ENCODE results near the gene LTF.
"Not testable (repeated sequence)": the region's sequence is repeated elsewhere in the genome, so short reads cannot be mapped to it uniquely, and the experiment has no call there.

The LTF gene

DNA sequence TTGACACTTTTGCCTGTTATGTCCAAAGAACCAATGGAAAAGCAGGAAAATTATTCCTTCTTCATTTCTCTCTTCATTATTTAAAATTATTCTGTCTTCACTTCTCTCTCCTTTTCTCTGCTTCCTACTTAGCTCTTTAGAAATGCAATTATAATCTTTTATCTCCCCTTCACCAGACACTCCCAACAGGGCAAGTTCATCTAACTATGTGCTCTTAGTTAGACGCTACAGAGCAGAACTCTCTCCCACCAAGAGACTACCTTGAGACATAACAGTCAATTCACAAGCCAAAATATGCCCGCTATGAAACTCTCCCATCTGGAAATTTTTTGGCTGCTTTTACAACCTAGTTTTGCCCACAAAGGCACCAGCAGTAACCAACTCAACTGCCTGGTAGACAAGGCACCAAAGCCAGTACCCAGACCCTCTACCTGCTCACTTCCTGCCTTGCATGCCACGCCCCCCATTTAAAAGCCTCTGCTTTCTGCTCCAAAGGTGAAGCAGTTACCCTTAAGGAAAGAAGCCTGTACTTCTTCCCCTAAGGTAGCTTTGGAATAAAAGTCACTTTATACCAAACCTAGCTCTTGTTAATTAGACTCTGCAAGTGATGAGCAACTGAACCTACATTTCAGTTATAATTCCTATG is 29.5 kb downstream of the LTF start:
- DNase-seq: no peak

DNA sequence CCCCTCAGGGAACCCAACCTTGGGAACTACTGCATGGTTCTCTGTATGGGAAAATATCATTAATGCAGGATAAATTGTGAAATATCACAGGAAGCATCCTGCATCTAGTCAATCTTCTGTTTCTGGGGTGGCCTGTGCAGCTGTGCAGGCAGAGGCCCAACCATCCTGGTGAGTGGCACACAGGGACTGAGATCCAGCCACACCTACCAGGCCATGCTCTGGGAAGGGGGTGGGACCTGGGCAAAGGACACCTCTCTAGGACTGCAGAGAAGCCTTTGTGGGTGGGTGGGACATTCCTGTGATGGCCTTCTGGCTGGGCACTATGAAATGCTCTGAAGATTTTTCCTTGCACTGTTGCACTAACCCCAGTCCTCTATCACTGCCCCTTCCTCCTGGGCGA is 30.9 kb downstream of the LTF start:
- DNase-seq: no peak

DNA sequence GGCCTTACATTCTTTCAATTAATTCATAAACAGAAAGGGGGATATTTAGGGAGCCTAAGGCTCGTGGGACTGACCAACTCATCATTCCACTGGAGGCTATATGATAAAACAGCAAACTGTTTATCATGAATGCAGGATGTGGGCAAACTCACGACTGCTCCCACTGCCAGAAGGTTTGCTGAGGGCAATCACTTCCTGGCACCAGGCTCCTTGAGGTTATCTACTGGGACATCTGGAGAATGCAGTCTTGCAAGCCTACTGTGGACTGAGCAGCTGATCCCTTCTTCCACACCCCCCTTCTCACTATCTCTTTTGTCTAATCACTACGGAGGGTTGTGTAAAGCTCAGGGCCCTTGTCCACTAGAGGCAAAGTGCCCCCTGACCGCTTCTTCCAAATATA is 31.6 kb downstream of the LTF start:
- DNase-seq: not testable (repeated sequence)

DNA sequence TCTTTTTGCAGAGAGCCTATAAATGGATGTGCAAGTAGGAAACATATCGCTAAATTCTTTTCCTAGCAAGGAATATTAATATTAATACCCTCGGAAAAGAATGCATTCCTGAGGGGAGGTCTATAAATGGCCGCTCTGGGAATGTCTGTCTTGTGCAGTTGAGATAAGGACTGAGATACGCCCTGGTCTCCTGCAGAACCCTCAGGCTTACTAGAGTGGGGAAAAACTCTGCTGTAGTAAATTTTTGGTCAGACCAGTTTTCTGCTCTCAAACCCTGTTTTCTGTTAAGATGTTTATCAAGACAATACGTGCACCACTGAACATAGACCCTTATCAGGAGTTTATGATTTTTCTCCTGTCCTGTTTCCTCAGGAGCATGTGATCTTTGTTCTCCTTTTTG is 32.8 kb downstream of the LTF start:
- not testable (repeated sequence) for DNase-seq

DNA sequence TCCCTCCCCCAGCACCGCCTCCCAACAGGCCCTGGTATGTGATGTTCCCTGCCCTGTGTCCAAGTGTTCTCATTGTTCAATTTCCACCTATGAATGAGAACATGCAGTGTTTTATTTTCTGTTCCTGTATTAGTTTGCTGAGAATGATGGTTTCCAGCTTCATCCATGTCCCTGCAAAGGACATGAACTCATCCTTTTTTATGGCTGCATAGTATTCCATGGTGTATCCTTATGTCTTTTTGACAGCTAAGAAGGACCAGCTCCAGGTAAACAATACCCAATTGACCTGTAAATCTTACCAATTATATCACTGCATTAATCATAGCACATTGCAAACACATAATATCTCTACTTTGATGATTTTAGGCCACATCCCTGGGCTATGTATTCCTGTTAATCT is 33.8 kb downstream of the LTF start:
- not testable (repeated sequence) for DNase-seq

DNA sequence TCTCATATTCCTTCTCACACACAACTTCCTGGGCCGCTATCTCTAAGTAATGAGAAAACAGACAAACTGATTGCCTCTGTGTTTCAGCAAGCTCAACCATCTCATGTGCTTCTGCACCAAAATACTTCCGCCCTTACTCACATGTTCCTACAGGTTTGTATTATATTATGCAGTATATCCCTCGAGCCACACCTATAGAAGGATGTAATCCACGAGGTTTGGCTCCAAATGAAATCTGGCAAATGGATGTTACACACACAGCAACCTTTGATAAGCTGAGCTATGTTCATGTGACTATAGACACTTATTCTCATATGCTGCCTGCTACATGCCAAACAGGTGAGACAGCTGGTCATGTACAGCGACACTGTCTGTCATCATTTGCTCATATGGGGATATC is 35.0 kb downstream of the LTF start:
- DNase-seq: no peak

DNA sequence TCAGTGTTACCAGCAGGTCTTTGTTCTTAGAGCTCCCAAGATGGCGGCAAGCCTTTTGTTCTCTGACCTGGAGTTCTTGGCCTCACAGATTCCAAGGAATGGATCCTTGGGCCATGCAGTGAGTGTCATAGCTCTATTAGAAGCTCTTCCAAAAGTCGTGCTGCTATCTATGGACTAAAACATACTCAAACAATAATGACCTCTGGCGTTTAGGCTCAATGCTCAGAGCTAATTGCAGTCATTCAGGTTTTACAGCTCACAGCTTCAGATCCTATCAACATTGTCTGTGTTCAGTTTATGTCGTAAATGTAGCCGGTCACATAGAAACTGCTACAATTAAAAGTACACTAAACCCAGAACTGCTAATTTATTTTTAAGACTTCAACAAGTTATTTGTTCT is 35.5 kb downstream of the LTF start:
- DNase-seq: no peak

DNA sequence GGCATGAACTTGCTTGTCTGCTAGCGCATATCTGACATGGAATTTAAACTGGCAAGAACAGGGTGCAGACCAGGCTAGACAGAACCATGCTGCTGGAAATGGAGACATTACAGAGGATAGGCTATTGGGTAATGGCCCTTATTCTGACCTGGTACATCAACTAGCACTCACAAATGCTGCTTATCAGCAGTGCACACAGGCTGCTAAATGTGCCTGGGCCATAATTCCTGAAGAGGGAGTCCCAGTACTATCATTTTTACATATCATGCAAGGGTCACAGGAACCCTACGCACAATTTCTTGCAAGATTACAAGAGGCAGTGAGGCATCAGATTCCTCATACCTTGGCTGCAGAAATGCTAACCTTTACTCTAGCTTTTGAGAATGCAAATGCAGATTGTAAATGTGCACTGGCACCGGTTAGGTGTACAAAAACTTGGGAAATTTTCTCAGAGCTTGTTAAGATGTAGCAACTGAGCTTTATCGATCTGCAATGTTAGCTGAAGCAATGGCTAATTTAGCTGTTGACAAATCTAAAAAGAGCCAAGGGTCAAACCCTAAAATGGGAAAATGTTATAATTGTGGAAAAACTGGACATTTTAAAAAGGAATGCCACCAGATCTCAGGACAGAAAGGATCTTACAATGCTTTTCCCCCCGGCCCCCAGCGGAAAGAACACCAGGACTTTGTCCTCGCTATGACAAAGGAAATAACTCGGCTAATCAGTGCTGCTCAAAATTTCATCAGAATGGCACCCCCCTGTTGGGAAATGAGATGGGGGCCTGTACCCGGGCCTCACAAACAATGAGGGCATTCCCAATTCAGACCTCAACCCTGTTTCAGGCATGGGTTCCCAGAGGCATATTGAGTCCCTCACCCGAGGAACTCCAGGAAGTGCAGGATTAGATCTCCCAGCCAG is 36.5 kb downstream of the LTF start:
- DNase-seq: no peak

DNA sequence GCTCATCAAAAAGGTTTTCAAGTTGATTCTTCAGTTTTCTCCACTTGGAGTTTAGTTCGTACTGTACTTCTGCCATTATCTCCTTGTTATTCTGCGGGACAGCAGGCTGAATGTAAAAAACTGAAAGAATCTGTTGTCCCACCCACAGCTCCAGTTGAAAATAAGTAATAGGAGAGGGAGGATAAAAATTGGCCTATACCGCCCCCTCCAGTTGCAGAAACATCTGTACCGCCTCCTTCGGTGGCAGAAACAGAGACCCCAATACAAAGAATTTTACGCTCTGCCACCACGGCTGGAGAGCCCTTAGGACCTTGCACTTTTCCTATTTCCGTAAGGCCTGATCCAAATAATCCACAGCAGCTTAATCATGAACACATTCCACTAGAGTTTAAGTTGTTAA is 37.3 kb downstream of the LTF start:
- DNase-seq: not testable (repeated sequence)

DNA sequence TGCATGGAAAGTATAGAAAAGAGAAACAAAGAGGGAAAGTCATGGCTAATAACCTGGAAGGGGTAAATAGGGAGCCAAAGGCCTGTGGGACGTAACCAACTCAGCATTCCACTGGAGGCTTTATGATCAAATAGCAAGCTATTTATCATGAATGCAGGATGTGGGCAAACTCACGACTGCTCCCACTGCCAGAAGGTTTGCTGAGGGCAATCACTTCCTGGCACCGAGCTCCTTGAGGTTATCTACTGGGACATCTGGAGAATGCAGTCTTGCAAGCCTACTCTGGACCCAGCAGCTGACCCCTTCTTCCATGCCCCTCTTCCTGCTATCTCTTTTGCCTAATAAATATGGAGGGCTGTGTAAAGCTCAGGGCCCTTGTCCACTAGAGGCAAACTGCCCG is 38.2 kb downstream of the LTF start:
- not testable (repeated sequence) for DNase-seq

DNA sequence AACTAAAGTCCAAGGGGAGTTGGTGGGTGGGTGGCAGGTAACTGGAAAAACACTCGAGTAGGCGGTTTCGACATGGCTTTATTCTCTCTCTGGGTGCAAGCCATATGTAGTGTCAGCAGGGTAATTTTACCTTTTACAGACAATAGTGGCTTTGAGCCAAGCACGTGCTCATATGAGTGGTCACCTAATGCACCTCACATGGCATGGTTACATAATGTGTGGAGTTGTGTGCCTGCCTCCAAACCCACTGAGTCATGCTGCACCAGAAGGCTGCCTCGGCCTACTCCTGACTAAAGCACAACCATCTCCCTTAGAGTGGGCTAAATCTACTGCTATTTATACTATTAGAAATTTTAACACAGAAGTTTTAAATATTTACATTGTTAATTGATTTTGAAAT is 41.1 kb downstream of the LTF start:
- no peak for DNase-seq

DNA sequence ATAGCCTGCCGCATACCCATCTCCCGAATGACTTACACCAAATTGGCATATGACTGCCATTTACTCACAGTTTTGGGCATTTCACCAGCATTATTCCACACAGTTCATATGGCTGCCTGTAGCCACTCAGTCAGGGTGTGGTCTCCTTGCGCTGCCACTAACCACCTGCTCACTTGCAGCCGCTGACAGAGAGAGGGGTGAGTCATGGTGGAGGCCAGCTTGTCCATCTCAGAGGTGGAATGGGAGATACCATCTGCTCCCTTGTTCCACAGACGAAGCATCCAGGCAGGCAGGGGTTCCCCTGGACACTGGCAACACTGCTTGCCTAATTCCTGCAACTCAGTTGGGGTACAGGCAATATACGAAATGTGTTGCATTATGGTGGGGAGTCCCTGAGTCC is 42.1 kb downstream of the LTF start:
- DNase-seq: no peak

DNA sequence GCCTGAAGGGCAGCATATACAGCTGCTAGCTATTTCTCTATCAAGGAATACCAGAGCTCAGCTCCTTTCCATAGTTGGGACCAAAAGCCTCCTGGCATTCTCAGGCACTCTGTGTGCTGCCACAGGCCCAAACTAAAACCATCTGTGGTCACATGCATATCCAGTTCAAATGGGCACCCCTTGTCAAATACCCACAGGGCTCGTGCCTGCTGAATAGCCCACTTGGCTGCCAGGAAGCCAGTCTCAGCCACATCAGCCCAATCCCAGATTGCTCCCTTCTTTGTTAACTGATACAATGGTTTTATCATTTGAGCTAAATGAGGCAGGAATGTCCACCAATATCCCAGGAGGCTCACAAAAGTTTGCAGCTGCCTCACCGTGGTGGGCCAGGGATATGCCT is 43.8 kb downstream of the LTF start:
- no peak for DNase-seq

DNA sequence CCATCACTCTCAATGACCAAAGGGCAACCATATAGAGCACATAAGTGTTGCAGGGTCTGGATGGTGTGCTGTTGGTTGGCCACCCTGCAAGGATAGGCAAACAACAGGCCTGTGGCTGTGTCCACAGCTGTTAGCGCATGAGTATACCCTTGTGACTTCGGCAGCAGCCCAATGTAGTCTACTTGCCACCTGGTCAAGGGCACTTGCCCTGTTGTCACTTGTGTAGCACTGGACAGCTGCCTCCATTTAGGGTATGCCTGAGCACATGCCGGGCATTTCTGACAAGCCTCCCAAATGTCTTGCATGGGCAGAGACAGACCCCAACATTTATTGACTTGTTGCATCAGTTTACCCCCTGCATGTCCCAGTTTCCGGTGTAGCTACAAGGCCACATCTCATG is 44.9 kb downstream of the LTF start:
- DNase-seq: no peak

DNA sequence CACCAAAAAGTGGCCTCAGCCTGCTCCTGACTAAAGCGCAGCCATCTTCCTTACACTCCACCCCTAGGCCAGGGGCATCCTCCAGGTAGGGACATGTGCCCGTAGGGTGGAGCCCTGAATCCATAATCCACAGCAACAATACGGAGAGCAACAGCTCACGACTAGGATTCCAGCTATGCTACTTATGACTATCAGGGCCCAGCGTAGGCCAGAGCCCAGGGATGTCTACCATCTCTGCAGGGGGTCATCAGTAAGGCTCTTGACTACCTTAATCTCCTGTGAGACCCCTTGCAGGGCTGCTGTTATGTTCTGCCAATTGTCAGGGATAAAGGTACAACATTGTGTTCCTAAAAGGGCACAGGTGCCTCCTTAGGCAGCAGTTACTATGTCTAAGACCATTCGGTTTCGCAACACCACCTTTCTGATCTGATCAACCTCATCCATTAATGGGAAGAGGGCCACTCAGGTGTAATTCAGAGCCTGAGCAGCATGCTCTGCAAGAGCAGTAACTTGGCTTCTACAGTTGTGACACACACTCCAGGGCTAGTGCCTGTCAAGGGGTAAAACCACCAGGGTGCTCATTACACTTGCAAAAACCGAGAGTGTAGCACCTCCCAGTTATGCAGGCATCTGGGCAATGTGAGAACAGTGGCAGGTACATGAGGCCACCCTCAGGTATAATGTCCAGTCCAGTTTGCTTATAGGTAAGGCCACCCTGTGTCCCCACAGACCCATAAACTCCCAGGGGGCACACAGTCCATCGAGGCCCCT is 46.7 kb downstream of the LTF start:
- DNase-seq: no peak

DNA sequence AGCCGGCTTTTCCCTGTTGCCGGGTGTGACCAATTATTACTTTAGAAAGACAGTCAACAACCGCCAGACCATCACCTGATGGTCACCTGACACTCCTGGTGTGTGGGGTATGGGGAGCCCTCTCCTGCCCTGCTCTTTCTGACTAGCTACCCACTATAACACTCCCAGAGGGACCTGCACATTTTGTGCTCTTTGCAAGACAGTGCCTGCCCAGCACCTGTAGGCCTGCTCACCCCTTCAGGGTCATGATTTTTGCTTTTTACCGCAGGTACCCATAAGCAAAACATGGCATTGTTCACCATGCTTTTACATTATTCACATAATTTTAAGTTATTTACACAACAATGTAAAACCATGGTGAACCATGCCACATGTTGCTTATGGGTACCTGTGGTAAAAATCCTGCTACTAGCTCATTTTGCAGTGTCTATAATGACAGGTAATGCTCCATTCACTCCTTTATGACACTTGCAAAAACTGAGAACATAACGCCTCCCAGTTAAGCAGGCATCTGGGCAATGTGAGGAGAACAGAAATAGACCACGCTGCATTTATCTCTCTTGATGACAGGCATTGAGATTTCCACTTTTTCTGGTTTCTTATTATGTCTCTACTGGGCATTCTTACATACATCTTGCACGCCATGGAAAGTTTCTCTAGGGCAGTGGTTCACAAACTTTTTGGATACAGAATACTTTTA is 47.7 kb downstream of the LTF start:
- no peak for DNase-seq

DNA sequence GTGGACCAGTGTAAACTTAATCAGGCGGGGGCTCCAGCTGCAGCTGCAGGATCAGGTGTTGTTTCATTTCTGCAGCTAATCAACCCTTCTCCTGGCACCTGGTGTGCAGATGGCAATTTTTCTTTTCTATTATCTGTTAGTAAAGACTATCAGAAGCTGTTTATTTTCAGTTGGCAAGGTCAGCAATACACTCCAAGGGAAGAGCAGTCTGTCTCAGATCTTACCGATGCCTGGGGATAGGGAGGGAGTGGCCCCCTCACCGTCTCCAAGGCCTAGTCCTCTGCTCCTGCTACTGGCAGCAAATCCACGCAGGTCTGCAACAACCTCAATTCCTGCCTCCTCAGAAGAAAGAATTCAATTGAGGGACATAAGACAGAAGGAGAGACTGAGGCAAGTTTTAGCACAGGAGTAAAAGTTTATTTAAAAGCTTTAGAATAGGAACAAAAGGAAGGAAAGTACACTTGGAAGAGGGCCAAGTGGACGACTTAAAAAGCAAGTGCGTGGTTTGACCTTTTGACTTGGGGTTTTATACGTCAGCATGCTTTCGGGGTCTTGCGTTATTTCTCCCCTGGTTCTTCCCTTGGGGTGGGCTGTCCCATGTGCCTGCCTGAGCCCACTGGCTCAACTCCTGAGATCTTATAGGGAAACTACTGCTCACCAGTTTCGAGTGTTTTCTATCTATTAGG is 48.4 kb downstream of the LTF start:
- no peak for DNase-seq

DNA sequence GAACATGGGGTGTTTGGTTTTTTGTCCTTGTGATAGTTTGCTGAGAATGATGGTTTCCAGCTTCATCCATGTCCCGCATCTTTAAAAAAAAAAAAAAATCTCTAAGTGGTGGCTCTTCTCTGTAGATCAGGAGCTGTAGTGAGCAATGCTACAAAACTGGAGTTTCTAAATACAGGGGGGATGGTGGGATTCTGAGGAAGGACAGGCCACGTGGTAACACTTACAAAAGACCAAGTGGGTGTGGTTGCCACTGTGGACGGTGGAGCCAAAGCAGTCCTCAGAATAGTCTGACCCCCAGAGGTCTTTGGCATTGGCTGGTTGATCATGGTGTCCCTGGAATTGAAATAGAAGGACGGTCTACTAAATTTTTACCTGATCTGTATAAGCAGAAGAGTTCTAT is 50.0 kb downstream of the LTF start:
- no peak for DNase-seq

DNA sequence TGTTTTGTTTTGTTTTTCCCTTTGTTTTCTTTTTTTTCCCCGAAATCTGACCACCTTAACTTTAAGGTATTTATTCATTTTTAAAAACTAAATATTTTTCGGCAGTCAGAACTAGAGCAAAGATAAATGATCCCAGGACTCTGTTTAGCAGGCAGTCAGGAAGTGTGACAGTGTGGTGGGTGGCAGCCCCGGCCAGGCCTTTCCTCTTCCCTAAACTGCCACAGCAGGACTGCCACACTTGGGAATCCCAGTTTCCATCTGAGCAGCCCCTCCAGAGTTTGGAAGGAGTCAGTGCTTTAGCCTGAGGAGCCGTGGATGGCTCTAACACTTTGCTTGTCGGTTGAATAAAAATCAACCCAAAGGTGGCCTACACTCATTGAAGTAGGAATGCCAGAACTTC is 50.8 kb downstream of the LTF start:
- DNase-seq: no peak

DNA sequence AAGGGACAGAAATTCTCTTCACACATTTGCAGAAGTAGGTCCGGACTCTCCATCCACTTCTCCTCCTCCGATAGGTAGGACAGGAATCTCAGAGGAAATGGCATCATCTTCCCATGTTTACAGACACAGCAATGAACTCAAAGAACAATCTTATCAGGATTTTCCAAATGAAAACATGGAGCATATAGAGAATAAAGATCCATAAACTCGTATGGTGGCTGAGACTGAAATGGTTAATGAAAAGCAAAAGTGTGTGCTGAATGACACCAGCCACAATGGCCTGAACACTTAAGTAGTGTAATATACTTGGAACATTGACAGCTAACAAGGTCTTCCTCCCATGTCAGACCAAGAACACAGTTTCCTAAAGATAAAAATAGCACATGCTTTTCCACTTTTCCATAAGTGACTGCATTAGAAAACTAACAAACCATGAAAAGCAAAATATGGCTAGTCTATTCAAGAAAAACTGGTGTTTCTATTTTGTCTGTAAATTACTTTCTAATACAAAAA is 51.9 kb downstream of the LTF start:
- no peak for DNase-seq

DNA sequence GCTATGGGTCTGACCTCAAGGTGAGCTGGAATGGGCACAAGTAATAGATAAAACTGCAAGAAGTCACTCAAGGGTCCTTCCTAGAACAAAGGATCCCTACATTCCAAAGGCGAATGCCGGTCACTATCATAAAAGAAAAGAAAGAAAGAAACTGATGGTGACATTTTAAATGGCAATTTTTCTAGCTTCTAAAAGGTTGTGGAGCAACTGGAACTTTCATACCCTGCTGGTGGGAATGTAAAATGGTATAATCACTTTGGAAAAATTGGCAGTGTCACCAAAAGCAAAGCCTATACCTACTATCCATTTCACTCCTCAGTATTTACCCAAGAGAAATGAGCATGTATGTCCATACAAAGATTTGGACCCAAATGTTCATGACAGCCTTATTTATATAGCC is 53.4 kb downstream of the LTF start:
- DNase-seq: no peak

DNA sequence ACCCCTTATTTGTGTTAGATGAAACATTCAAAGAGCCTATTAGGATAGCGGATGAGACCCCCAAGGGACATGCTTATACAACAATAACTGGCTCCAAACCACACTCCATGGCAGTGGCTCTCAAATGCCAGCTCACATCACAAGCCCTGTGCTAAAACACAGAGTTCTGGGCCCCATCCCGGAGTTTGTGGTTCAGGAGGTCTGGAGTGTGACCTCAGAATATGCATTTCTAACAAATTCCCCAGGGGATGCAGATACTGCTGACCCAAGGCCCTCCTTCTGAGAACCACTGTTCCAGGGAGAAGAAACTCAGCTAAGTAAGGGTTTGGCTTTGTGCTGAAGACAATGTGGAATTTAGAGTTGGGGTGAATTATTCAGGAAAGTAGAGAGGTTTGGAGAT is 54.0 kb downstream of the LTF start:
- no peak for DNase-seq
